ENCODE data around the gene GIMAP2. TPM values are rescaled to one million over a fixed set of nuclear protein-coding genes. Genes with fewer than 3 reads are reported as not detected.

GIMAP2 gene
- total RNA-seq, 1 experiment from 2014 or later, result not detected

DNA sequence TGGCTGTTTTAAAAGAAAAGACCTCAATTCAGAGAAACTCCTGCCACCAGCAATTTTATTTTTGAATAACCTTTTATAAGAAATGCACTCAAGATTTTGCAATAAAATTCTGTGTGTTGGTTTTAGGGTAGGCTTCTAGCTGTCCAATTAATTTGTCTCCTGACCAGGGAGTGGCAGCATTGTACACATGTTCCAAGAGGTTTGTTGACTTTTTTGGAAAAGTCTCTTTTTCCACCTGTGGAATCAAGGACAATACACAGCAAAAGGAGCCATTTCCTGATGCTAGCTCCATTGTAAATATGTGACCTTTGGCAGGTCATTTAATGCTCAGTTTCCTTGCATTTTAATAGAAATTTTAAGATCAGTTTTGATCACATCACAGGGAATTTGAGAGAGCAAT, 53.5 kb downstream of the GIMAP2 start:
- Histone ChIP-seq H3K9ac (ENCODE audit: extremely low read depth, insufficient read length, low read length) (no peak overlapping the region), H3K4ac (ENCODE audit: low read depth, low read length) (no peak overlapping the region), H3K4me2 (ENCODE audit: insufficient read depth, insufficient read length, low read length) (no peak overlapping the region), H4K8ac (replicated peaks; ENCODE audit: insufficient read length, low read depth, low read length) (no peak overlapping the region), H3K23me2 (ENCODE audit: insufficient read length, low read depth, low read length, poor library complexity, severe bottlenecking) (no peaks in the 10 kb centered on the region), H2BK20ac (ENCODE audit: low read depth, low read length, poor library complexity, severe bottlenecking) (no peak overlapping the region), H2BK120ac (ENCODE audit: low read depth, low read length, poor library complexity, severe bottlenecking) (no peak overlapping the region), H2BK15ac (ENCODE audit: low read depth, low read length) (no peak overlapping the region), H2BK5ac (ENCODE audit: insufficient read length, low read length) (no peak overlapping the region), H3T11ph (ENCODE audit: low read length) (no peak overlapping the region), H3K27me3 (ENCODE audit: insufficient read depth, low read length) (peaks cover 92% of the 10 kb centered on the region), H2AFZ (ENCODE audit: low read length) (no peak overlapping the region), H3K4me1 (ENCODE audit: insufficient read depth, low read length) (no peaks in the 10 kb centered on the region), H2AK5ac (ENCODE audit: insufficient read length, low read length) (no peak overlapping the region), H3K27ac (ENCODE audit: insufficient read length, low read depth, low read length) (no peak overlapping the region), H3K79me2 (ENCODE audit: insufficient read depth, low read length) (no peaks in the 10 kb centered on the region), H4K91ac (ENCODE audit: insufficient read length, low read depth, low read length) (no peak overlapping the region), H3K14ac (ENCODE audit: insufficient read depth, low read length) (no peak overlapping the region), H4K5ac (ENCODE audit: insufficient read length, low read depth, low read length) (no peak overlapping the region), H3K23ac (ENCODE audit: insufficient read length, low read depth, low read length) (no peak overlapping the region), H2BK12ac (ENCODE audit: insufficient read length, low read depth, low read length) (no peak overlapping the region), H4K20me1 (ENCODE audit: control insufficient read depth, insufficient read depth, insufficient read length) (no peaks in the 10 kb centered on the region), H3K56ac (ENCODE audit: insufficient read length, low read depth, low read length) (no peak overlapping the region), H3K18ac (ENCODE audit: insufficient read length, low read depth, low read length) (no peak overlapping the region), H3K79me1 (ENCODE audit: insufficient read depth, low read depth, low read length, poor library complexity, severe bottlenecking) (no peaks in the 10 kb centered on the region), H3K9me3 (ENCODE audit: control insufficient read depth, low read depth, low read length) (peaks cover 7% of the 10 kb centered on the region)
- Mint-ChIP-seq H3K36me3 (ENCODE audit: insufficient read depth in 1 of 3, low read depth in 3 of 3) (no peaks in the 10 kb centered on the region), H3K4me1 (peaks cover 5 to 7% of the 10 kb centered on the region in 2 experiments; a peak in 3 of 4 replicates), H3K4me3 (no peak overlapping the region), H3K27me3 (ENCODE audit: low read depth) (peaks cover 100% of the 10 kb centered on the region), H3K9me3 (peaks cover 13 to 27% of the 10 kb centered on the region in 2 experiments), H3K27ac (no peak overlapping the region)
- DNase-seq, result no peak
- TF ChIP-seq CTCF (conservative IDR thresholded peaks at IDR 0.05), result no peak
